D341Med (cell line): ENCODE results near the gene CAST.
A peak's percentile ranks its signal among the peaks of the same experiment; 100 is the strongest.

ENCODE experiments used
- DNase-seq: peaks from one replicate; pipeline ENCODE4 v3.0.0; 2012; ENCODE audit warnings: low spot score

The CAST gene

DNA sequence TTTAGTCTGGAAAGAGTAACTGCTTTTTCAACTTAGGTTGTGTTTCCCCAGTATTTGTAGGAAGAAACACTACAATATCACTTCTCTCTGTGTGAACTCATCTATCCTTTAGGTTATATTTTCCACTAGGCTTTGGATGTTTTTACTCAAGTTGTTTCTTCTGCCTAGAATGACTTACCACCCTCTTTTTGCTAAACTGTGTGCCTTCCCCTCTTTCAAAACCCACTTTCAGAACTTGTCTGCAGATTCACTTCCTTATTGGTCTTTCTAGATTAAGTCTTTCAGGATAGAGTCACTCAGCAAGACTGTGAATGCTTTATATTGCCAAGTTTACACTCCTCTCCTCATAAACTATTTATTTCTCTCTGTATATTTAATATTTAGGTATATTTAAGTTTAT is 14.2 kb upstream of the CAST start:
- no peak for DNase-seq

DNA sequence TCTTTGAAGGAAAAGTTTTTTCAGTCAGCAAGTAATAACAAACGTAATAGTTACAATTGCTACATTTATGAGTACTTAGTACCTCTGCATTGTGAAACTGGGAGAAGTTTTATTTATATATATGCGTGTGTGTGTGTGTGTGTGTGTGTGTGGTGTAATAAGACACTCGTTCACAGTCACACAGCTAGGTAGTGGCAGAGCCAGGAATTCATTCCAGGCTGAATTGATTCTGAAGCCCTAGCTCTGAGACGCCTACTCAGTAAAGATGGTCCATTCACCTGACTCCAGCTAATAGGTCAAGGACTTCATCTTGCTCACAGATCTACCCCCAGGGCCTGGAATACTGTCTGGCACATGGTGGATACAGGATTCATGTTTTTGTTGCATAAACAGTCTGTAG is 13.6 kb upstream of the CAST start:
- DNase-seq, result no peak

DNA sequence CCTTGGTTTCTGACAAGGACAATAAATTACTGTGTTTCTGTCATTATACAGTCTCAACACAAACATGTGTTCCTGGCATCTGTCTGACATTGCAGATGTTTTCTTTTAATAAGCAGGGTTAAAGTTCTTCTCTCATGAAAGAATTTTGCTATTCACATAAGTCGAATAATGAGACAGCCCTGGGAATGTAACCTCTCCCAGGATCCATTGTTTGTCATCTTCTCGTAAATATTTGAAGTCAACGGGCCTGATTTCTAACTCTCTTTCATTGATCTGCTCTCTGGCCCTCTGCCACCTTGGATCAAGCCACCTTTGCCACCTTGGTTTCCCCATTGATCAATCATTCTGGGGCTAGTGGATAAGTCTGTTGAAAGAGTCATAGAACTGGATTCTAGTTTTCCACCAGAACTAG is 12.9 kb upstream of the CAST start:
- no peak for DNase-seq

DNA sequence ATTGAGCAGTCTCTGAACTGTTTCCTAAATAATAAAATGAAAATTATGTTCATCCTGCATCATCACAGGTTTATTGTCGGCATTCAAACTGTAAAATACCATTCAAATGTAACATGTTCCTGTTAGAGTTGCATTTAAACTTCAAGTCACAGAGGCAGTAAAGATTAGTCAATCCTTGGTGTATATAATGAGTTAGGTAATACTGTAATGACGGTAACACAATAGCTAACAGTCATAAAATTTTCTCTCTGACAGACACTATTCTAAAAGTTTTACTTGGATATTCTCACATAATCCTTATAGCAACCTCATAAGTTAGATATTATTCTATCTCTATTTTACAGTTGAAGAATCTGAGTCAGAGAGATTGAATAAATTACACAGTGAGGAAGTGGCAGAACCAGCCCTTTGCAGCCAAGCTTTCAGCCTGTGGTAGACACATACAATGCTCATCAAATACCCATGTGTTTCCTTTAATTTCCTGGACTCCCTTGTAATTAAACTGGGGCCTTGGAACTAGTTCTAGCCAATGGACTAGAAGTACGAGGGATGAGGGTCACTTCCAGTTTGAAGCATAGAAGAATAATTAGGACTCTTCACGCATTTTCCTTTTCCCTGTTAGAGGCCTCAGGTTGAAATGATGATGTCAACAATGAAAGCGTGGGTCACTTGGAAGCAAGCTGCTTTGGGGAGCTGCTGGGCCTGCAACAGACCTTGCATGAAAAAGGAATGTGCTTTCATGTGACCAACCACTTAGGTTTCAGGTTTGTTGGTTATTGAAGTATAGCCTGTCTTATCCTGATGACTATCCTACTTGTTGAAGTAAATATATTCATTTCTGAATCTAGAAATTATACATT is 12.3 kb upstream of the CAST start:
- no peak for DNase-seq

DNA sequence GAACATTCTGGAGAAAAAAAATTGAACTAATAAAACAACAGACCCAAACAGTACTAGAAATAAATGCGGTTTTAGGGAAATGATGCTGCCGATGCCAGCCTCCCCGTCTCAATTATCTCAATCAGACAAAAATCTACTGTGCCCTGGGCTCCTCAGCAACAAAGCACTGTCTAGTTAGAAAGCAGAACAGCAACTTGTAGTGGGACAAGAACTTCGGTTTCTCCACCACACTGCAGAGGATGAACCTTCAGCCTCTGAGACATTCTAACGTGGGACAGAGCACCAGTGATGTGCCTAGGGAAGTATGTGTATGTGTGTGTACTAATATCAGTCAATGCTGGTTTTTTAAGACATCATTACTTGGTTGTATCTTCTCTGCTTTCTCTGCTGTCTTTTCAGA is 11.1 kb upstream of the CAST start:
- no peak for DNase-seq

DNA sequence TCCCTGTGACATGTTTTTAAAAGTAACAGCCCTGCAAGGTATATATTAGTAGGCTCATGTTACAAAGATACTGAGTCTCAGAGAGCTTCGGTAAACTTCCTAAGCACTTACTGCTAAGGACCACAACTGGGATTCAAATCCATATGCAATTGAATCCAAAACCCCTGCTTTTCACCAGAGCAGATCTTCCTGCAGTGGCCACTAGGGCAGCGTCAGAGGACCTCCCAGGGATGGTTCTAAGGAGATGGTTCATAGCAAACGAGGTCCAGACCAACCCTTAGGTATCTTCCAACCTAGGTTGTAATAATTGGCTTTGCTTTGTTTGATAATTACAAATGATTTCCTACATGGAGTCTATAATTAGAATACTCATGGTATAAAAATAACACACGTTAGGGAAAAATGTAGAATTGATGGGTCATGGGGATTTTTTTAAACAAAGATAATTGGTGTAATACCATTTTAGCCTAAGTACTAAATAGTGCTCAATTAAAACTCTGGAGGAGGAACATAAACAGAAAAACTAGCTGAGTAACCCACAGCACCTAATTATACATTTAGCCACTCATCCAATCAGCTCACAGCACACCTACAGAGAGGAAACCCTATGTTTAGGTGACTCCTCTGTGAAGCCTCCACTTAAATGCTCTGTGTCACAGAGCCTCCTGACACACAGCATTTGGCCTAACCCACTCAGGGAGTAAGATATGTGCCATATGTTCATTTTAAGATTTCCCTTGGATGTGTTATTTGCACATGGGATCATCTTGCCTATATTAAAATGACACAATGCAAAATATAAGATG is 10.0 kb upstream of the CAST start:
- DNase-seq, result peak; percentile 38

DNA sequence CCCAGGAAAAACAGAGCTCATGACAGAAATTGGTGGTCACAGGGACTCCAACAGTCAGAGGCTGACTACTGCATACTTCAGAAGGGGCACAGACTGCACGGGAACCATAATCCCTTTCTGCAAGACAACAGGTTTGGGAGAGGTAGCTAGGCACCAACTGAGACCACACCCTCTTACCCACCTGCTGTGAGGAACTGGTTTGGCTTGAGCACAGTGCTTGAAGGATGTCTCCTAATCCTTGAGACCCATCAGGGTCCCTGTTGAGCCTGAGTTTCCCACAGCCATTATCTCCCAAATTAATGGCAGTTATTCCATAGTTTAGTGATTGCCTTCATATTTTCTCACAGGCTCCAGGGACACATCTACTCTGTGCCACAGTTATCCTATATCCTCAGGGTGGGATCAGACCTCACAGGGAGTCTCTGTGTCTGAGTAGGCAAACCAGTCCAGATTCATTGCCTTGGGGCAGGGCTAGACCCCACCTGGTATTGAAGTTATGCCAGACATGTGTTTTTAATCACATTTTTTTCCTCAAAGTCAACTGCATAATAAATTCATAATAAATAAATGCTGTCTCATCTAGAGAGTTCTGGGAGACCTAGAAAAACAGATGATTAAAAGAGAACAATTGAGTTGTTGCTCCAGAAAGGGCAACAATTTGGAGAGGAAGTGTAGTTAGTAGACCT is 9.3 kb upstream of the CAST start:
- DNase-seq, result no peak

DNA sequence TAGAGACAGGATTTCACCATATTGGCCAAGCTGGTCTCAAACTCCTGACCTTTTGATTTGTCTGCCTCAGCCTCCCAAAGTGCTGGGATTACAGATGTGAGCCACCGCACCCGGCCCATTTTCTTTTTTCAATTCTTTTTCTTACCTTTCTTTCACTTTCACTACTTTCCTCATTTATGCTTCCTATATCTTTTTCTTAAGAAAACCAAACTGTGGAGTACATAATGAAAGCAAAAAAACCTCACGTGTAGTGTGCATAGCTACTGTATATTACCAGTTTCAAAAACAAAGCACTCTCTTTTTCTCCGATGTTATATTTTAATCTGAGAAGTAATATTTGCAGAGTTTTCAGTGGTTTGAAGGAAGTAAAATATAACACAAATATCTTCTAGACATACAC is 8.0 kb upstream of the CAST start:
- DNase-seq, result no peak

DNA sequence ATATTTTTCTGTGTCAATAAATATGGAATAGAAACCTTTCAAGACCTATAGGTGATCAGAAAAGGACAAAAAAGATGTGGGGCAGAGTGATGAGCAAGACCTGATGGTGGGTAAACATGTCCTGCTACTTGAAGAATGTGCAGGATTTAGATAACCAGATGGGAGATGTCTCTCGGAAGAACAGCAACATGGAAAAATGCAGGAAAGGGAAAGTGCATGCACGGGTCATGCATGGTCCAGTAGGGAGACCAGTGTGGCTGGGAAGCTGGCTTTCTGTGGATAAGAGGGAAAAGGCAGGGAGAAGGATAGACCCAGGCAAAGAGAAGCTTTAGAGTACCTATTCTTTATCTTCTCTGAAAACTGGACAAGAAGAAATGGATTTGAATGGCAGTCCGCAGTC is 7.1 kb upstream of the CAST start:
- no peak for DNase-seq

DNA sequence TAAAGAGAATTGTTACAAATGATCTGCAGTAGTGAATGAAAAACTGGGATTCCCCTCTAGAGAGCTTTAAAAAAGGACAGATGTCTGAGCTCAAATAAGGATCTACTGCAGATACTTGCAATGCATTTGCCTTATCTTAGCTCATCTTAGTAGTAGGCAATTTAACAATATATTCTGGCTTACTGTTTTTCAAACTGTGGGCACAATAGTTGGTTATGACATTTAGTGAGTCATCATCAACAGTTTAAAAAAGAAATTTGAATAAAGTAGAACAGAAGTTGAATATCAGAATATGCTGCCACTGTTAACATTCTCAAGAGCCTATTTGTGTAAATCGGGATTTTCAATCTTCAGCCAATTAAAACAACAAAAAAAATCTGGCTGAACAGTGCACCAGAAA is 6.7 kb upstream of the CAST start:
- no peak for DNase-seq

DNA sequence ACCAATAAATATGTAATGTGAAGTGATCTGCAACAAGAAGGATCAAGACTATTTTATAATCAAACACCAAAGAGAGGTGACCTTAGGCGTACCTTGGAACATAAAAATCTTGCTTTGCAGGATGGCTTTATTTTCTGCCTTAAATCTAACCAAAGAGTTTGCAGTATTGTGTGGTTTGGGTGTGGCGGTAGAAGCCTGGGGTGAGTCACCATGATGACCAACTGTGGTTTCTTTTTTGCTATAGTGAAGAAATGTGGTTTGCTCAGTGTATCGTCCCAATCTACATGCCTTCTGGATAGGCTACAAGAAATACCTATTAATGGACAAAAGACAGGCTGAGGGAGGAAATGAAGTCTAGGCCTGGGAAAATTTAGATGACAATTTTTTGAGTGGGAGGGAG is 5.1 kb upstream of the CAST start:
- no peak for DNase-seq

DNA sequence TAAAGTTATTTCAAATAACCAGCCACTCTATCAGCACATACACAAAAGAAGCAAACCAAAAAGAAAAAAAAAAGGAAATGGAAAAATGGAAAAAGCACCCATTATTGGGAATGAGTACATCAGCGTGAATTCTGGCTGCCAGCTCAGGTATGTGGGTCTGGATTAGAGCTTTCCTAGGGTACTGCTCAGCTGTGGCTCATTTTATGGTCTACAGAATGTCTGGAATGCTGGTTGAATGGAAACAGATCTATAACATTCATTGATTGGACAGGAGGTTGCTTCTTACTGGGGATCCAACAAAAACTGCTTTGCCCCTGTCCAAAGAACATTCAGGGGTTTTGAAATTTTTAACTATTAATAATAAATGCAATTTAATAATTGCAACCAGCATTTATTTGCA is 3.9 kb upstream of the CAST start:
- DNase-seq, result no peak

DNA sequence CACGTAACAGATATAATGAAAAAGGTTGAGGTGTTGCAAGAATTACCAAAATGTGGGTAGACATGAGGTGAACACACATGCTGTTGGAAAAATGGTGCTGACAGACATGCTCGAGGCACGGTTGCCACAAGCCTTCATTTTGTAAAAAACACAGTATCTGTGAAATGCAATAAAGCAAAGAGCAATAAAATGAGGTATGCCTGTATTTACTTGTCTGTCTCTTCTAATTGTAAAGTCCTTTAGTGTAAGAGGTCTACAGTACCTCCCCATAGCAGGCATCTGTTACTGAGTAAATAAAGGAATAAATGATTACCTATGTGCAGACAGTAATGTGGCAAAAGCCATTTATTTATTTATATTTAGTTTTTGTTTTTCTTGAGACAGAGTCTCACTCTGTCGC is 3.0 kb upstream of the CAST start:
- no peak for DNase-seq

DNA sequence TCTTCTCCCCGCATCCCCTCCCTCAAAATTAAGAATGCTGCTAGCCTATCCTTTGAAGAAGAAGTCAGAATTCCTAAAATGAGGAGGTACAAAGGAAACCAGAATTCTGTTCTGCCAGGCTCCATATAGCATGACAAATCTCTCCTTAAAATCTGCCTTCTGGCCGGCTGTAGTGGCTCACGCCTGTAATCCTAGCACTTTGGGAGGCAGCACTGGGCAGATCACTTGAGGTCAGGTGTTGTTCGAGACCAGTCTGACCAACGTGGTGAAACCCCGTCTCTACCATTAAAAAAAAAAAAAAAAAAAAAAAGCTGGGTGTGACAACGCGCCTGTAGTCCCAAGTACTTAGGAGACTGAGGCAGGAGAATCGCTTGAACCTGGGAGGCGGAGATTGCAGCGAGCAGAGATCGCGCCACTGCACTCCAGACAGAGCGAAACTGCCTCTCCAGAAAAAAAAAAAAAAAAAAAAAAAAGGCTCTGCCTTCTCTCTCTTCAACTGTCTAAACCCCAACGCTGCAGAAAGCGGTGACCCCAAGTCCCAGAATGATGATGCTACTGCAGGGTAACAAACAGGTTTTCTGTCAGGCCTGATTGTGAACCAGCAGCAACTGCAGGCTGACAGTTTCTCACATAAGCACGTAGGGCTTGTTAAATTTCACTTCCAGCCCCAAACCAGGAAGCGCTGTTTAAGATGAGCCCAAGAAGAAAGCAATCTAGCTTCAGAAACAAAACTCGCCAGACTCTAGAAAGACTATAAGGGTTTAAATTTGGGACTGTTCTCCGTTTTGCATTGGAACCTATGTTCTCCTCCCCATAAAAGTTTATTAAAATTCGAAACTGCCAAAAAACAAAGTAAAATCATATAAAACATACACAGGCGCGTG is 963 bp upstream of the CAST start:
- DNase-seq, result no peak

DNA sequence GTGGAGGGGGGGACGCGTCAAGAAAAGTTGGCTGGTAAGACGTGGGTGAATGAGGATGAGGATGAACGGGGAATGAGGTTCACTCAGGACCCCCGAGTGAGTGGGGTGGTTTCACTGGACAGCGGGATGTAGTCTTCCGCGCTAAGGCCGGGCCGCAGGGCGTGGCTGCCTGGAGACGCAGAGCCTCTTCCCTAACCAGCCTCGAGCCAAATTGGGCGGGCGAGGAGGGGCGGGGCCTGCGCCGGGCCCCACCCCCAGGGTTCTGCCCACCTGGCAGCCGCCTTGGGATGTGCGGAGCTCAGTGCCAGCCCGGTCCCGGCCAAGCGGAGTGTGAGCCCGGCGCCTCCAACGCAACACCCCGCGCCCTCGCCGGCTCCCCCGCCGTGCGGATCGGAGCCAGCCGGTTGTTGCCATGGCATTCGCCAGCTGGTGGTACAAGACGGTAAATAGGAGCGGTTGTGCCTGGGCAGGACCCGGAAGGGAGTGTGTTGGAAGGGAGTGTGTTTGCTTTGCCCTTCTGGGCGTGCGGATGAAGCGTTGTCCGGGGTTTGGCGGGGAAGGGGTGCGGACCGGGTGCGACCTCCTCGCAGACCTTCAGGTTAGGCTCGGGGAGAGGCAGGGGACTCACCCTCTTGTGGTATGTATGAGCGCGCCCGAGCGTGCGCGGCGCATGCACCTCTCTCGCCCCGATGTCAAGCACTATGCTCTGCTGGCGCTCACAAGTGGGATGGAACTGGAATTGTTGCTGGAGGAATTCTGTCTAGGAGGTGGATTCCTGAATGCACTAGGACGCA is 746 bp downstream of the CAST start:
- DNase-seq, result peak; percentile 92

DNA sequence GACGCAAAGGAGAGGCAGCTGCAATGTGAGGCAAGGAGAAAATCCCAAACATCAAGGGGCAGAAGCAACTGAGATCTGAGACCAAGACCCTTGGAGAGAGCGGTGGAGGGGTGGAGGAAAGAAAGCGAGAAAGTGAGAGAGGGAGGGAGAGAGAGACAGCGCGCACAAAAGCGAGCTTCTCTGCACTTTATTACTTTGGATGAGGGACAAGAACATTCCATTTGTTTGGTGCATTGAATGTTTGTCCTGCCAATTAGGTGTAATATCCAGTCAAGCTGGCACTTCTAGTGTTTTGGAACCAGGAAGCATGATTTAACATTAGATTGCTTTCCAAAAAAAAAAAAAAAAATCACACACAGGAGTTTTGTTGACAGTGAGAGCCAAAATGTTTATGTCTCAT is 1.4 kb downstream of the CAST start:
- no peak for DNase-seq

DNA sequence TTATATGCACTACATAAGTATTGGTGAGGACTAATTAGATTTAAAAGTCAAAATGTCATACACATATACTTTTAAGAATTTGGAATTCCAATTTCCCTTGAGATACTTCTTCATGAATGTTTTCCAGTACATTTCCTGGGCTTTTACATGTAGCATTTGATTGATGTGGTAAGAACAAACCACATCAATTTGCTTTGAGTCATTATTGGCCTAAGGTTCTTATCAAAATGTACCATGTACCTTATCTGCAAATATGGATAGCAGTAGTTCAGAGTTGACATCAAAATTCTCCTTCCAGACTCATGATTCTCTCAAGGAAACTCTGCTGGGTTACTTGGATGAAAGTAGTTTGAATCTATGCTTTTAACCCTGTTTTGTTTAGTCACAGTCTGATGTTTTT is 2.5 kb downstream of the CAST start:
- DNase-seq, result no peak

DNA sequence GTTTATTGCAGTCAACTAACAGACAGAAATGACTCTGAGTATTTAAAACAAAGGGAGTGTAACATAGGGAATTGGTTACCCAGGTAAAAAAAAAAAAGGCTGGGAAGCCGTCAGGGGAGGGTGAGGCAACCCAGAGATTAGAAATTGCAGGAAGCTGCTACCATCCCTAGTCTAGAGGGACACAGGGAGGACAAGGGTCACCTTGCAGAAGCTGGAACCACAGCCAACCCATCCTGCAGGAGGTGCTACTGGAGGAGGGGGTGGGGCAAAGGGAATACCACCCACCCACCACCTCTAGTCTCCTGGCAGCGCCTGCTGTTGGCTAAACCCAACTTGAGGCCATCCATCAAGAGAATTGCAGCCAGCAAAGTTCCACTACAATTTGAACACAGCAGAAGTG is 6.5 kb downstream of the CAST start:
- DNase-seq, result no peak

DNA sequence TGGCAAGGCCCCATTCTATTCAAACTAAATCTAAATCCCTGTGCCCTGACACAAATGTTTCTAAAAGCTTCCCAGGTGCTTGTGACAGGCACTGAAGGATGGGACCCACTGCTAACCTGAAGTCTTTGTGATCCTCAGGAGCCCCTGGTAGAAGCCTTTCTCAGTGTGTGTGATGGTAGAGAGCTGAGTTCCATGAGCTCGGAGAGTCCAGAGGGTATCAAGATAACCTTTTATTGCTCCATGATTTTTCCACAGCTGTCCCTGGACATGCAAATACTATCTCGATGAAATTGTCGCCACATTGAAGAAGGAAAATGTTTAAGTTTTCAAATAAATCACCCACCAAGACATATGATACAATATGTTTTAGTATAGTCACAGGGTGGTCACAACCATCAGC is 7.7 kb downstream of the CAST start:
- no peak for DNase-seq

DNA sequence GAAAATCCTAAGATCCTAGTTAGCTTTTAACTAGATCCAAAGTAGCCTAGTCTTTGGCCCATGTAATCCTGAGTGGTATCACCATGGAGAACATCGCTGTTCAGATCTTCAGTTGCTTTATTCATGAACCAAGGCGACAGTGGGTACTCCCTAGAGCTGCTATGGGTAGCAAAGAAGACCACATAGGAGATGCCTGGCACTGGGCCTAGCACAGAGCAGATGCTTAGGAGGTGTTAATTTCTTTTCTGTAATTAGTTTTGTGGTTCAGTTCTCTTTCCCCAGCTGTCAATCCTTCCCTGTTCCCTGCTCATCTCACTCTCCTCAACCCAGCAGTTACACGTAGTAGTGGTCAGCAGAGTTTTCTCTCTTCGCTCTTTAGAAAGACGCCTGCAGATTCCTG is 9.3 kb downstream of the CAST start:
- DNase-seq, result no peak

DNA sequence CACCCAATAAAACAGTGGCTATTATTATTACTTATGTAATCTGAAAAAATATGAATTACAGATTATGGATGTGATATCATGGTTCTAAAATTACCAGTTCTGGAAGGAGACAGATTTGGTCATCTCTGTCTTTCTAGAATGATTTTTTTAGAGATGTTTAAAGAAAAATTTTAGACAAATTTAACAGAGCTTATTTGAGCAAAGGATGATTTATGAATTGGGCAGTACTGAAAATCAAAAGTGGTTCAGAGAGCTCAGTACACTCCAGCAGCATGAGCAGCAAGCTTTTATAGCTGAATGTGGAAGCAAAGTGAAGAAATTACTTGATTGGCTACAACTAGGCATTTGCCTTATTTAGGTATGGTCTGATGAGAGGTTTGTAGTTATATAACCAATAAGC is 11.0 kb downstream of the CAST start:
- no peak for DNase-seq
